KOPT-K1 (cell line): Measurements from ENCODE around the gene PLPPR5.
"Not testable (repeated sequence)": the region's sequence is repeated elsewhere in the genome, so short reads cannot be mapped to it uniquely, and the experiment has no call there.

Experiments
- H3K27ac ChIP-seq: fragments of 200-600 bp; sonication (generic); 2 replicates; pipeline ENCODE4 v1.5.1; 2016; ENCODE audit warnings: antibody characterized with exemption, mild to moderate bottlenecking, low read depth, low read length; ENCODE audit not compliant: poor library complexity, severe bottlenecking
- H3K36me3 ChIP-seq: fragments of 200-600 bp; sonication (generic); 2 replicates; pipeline ENCODE4 v1.5.1; 2017; ENCODE audit warnings: antibody characterized with exemption, mild to moderate bottlenecking, low read length, moderate library complexity; ENCODE audit not compliant: insufficient read depth
- H3K9me3 ChIP-seq: fragments of 200-600 bp; sonication (generic); 2 replicates; pipeline ENCODE4 v1.5.1; 2017; ENCODE audit warnings: antibody characterized with exemption, low read length, mild to moderate bottlenecking; ENCODE audit not compliant: insufficient read depth, poor library complexity, severe bottlenecking

Gene PLPPR5

GRCh38 chr1:98908980-98909379, 95.7 kb downstream of the PLPPR5 start:
- no peak overlapping the region for H3K27ac ChIP-seq
- H3K9me3 ChIP-seq: no peaks in the 10 kb centered on the region
- H3K36me3 ChIP-seq: no peaks in the 10 kb centered on the region

GRCh38 chr1:98906809-98907208, 97.9 kb downstream of the PLPPR5 start:
- Histone ChIP-seq H3K9me3 (no peaks in the 10 kb centered on the region), H3K27ac (no peak overlapping the region)

GRCh38 chr1:98906361-98906760, 98.3 kb downstream of the PLPPR5 start:
- Histone ChIP-seq H3K36me3 (no peaks in the 10 kb centered on the region), H3K9me3 (no peaks in the 10 kb centered on the region), H3K27ac (no peak overlapping the region)

More at GRCh38 chr1:98906809-98907208, 97.9 kb downstream of the PLPPR5 start:
- H3K36me3 ChIP-seq: no peaks in the 10 kb centered on the region

- Histone ChIP-seq H3K27ac (no peak overlapping the region), H3K9me3 (no peaks in the 10 kb centered on the region), H3K36me3 (no peaks in the 10 kb centered on the region)
Observed at GRCh38 chr1:98904684-98905083, 100.0 kb downstream of the PLPPR5 start.

- H3K36me3 ChIP-seq: no peaks in the 10 kb centered on the region
- H3K27ac ChIP-seq: no peak overlapping the region
- H3K9me3 ChIP-seq: no peaks in the 10 kb centered on the region
Observed at GRCh38 chr1:98903726-98904125, 100.9 kb downstream of the PLPPR5 start.

GRCh38 chr1:98903261-98903660, 101.4 kb downstream of the PLPPR5 start:
- no peaks in the 10 kb centered on the region for H3K9me3 ChIP-seq
- no peak overlapping the region for H3K27ac ChIP-seq
- no peaks in the 10 kb centered on the region for H3K36me3 ChIP-seq

- no peaks in the 10 kb centered on the region for H3K36me3 ChIP-seq
- H3K27ac ChIP-seq: no peak overlapping the region
- no peaks in the 10 kb centered on the region for H3K9me3 ChIP-seq
Observed at GRCh38 chr1:98898940-98899339, 105.7 kb downstream of the PLPPR5 start.

GRCh38 chr1:98897479-98897878, 107.2 kb downstream of the PLPPR5 start:
- Histone ChIP-seq H3K27ac (no peak overlapping the region), H3K36me3 (no peaks in the 10 kb centered on the region), H3K9me3 (no peaks in the 10 kb centered on the region)

- H3K36me3 ChIP-seq: no peaks in the 10 kb centered on the region
- no peaks in the 10 kb centered on the region for H3K9me3 ChIP-seq
- no peak overlapping the region for H3K27ac ChIP-seq
Observed at GRCh38 chr1:98896711-98897445, 107.8 kb downstream of the PLPPR5 start.

- Histone ChIP-seq H3K27ac (no peak overlapping the region), H3K36me3 (no peaks in the 10 kb centered on the region), H3K9me3 (no peaks in the 10 kb centered on the region)
Observed at GRCh38 chr1:98893371-98893770, 111.3 kb downstream of the PLPPR5 start.

GRCh38 chr1:98888869-98889268, 115.8 kb downstream of the PLPPR5 start:
- Histone ChIP-seq H3K9me3 (no peaks in the 10 kb centered on the region), H3K36me3 (no peaks in the 10 kb centered on the region), H3K27ac (no peak overlapping the region)

- Histone ChIP-seq H3K27ac (no peak overlapping the region), H3K36me3 (no peaks in the 10 kb centered on the region), H3K9me3 (no peaks in the 10 kb centered on the region)
Observed at GRCh38 chr1:98887507-98887906, 117.2 kb downstream of the PLPPR5 start.

- Histone ChIP-seq H3K27ac (no peak overlapping the region), H3K36me3 (no peaks in the 10 kb centered on the region), H3K9me3 (peaks cover 13% of the 10 kb centered on the region)
Observed at GRCh38 chr1:98884864-98885263, 119.8 kb downstream of the PLPPR5 start.

- Histone ChIP-seq H3K27ac (no peak overlapping the region), H3K36me3 (no peaks in the 10 kb centered on the region), H3K9me3 (peaks cover 13% of the 10 kb centered on the region)
Observed at GRCh38 chr1:98881901-98882300, 122.8 kb downstream of the PLPPR5 start.

GRCh38 chr1:98881234-98881633, 123.4 kb downstream of the PLPPR5 start:
- peaks cover 13% of the 10 kb centered on the region for H3K9me3 ChIP-seq
- not testable (repeated sequence) for H3K27ac ChIP-seq, H3K36me3 ChIP-seq

- Histone ChIP-seq H3K36me3 (no peaks in the 10 kb centered on the region), H3K27ac (no peak overlapping the region), H3K9me3 (peaks cover 15% of the 10 kb centered on the region)
Observed at GRCh38 chr1:98874828-98875227, 129.8 kb downstream of the PLPPR5 start.
